ENCODE data around the gene BCCIP.

BCCIP gene

GRCh38 chr10:125822878-125823662, at the start of gene BCCIP, which contains the start of gene UROS:
TSS of gene BCCIP (plus strand) at chr10:125823546. CDS start at chr10:125823558, 12 bp downstream.
TSS of gene UROS (minus strand) at chr10:125823258. CDS start at chr10:125816499, 6,759 bp downstream.
- Histone ChIP-seq H3K79me2 (ENCODE audit: control insufficient read depth, low read length) (peaks cover 75% of the 10 kb centered on the region), H4K20me1 (ENCODE audit: control insufficient read depth, insufficient read depth, low read depth, low read length) (peaks cover 16% of the 10 kb centered on the region; the same call in 1 of the 2 replicates), H3K27me3 (ENCODE audit: control insufficient read depth, low read length) (no peaks in the 10 kb centered on the region), H3K27ac (ENCODE audit: low read depth, low read length) (peak within 1 kb of the TSS; percentile 60), H3F3A (ENCODE audit: control insufficient read depth, insufficient read depth) (no peaks in the 10 kb centered on the region), H3K36me3 (ENCODE audit: control insufficient read depth, low read length) (peaks cover 58% of the 10 kb centered on the region), H3K9me2 (replicated peaks; ENCODE audit: control insufficient read depth, low read length) (no peaks in the 10 kb centered on the region), H3K4me1 (ENCODE audit: control insufficient read depth, low read length) (peaks cover 31% of the 10 kb centered on the region), H3K4me3 (ENCODE audit: low read length) (peak within 1 kb of the TSS; percentile 84), H3K9me3 (ENCODE audit: control insufficient read depth, insufficient read depth, low read length) (no peaks in the 10 kb centered on the region), H3K4me2 (ENCODE audit: low read length) (peak within 1 kb of the TSS; percentile 84)
- TF ChIP-seq CTCF (IDR thresholded peaks at IDR 0.05; ENCODE audit: low read depth, low read length, poor library complexity, severe bottlenecking) (no peak), EZH2phosphoT487 (IDR thresholded peaks at IDR 0.05; ENCODE audit: borderline replicate concordance, low read length) (no peak)

- Histone ChIP-seq H3K79me2 (ENCODE audit: control insufficient read depth, low read length) (no peaks in the 10 kb centered on the region), H3K4me3 (ENCODE audit: low read length) (no peak overlapping the region), H3K27me3 (ENCODE audit: control insufficient read depth, low read length) (no peaks in the 10 kb centered on the region), H3K9me3 (ENCODE audit: control insufficient read depth, insufficient read depth, low read length) (no peaks in the 10 kb centered on the region), H3K36me3 (ENCODE audit: control insufficient read depth, low read length) (no peaks in the 10 kb centered on the region), H3K4me1 (ENCODE audit: control insufficient read depth, low read length) (no peaks in the 10 kb centered on the region), H3K27ac (ENCODE audit: low read depth, low read length) (no peak overlapping the region), H3K9me2 (replicated peaks; ENCODE audit: control insufficient read depth, low read length) (no peaks in the 10 kb centered on the region), H3F3A (ENCODE audit: control insufficient read depth, insufficient read depth) (no peaks in the 10 kb centered on the region), H4K20me1 (ENCODE audit: control insufficient read depth, insufficient read depth, low read depth, low read length) (no peaks in the 10 kb centered on the region), H3K4me2 (ENCODE audit: low read length) (no peak overlapping the region)
- no peak for TF ChIP-seq CTCF (IDR thresholded peaks at IDR 0.05; ENCODE audit: low read depth, low read length, poor library complexity, severe bottlenecking)
- TF ChIP-seq EZH2phosphoT487 (IDR thresholded peaks at IDR 0.05; ENCODE audit: borderline replicate concordance, low read length): no peak
Observed at GRCh38 chr10:125773687-125774543, 49.4 kb upstream of the BCCIP start.

GRCh38 chr10:125774581-125775191, 48.7 kb upstream of the BCCIP start:
- no peaks in the 10 kb centered on the region for H3K9me2 ChIP-seq (replicated peaks; ENCODE audit: control insufficient read depth, low read length)
- H3K79me2 ChIP-seq (ENCODE audit: control insufficient read depth, low read length): no peaks in the 10 kb centered on the region
- H3K36me3 ChIP-seq (ENCODE audit: control insufficient read depth, low read length): no peaks in the 10 kb centered on the region
- no peaks in the 10 kb centered on the region for H4K20me1 ChIP-seq (ENCODE audit: control insufficient read depth, insufficient read depth, low read depth, low read length)
- H3K27ac ChIP-seq (ENCODE audit: low read depth, low read length): no peak overlapping the region
- H3K9me3 ChIP-seq (ENCODE audit: control insufficient read depth, insufficient read depth, low read length): no peaks in the 10 kb centered on the region
- no peaks in the 10 kb centered on the region for H3K27me3 ChIP-seq (ENCODE audit: control insufficient read depth, low read length)
- H3F3A ChIP-seq (ENCODE audit: control insufficient read depth, insufficient read depth): no peaks in the 10 kb centered on the region
- no peak overlapping the region for H3K4me2 ChIP-seq (ENCODE audit: low read length)
- TF ChIP-seq EZH2phosphoT487 (IDR thresholded peaks at IDR 0.05; ENCODE audit: borderline replicate concordance, low read length) (no peak), CTCF (IDR thresholded peaks at IDR 0.05; ENCODE audit: low read depth, low read length, poor library complexity, severe bottlenecking) (no peak)
- no peaks in the 10 kb centered on the region for H3K4me1 ChIP-seq (ENCODE audit: control insufficient read depth, low read length)
- no peak overlapping the region for H3K4me3 ChIP-seq (ENCODE audit: low read length)

Measured in DOHH2 (cell line).